NCI-H2081 (cell line): Measurements from ENCODE around the gene NTN1.
"Not testable (repeated sequence)": the region's sequence is repeated elsewhere in the genome, so short reads cannot be mapped to it uniquely, and the experiment has no call there.

ENCODE experiments used
- DNase-seq, 2 experiments: peaks; one replicate each; lab custom pipeline; 2025; lab: John Stamatoyannopoulos, UW

NTN1 gene

GRCh38 chr17:9123594-9124553 lies 102.6 kb downstream of the NTN1 start:
- DNase-seq: no peak

DNA sequence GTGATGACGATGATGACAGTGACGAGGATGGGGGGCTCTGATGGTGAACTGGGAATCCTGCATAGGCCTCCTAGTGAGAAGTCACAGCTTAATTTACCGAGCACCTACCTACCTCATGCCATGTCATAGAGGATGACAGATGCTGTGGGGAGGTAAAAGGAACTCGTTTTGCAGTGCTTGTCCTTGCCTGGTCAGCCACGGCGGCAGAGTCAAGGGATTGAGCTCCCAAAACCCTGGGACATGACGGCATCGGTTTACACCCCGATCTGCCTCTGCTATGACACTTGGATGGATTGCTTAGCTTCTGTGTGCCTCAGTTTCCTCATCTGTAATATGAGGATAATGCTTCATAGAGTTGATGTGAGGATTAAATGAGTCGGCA lies 103.2 kb downstream of the NTN1 start:
- no peak for DNase-seq

GRCh38 chr17:9125722-9126121 lies 104.4 kb downstream of the NTN1 start:
- no peak for DNase-seq

GRCh38 chr17:9127340-9127739 lies 106.0 kb downstream of the NTN1 start:
- DNase-seq: no peak

DNA sequence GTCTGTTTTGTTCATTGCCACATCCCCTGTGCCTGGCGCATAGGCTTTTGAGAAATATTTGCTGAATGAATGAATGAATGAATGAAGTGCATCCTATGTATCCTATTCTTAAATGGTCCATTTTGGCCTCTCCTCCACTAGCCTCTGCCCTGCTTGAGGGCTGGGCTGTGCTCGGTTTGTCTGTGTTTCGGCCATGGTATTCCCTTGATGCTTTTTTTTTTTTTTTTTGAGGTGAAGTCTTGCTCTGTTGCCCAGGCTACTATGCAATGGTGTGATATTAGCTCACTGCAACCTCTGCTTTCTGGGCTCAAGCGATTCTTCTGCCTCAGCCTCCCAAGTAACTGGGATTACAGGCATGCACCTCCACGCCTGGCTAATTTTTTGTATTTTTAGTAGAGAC lies 110.1 kb downstream of the NTN1 start:
- DNase-seq: no peak

GRCh38 chr17:9132291-9132690 lies 111.0 kb downstream of the NTN1 start:
- DNase-seq: no peak

- DNase-seq: no peak
Measured at GRCh38 chr17:9132944-9133610, 111.8 kb downstream of the NTN1 start.

GRCh38 chr17:9138161-9138717 lies 116.9 kb downstream of the NTN1 start:
- no peak for DNase-seq

- no peak for DNase-seq
Measured at GRCh38 chr17:9139695-9140094, 118.4 kb downstream of the NTN1 start.

GRCh38 chr17:9140550-9141424 lies 119.5 kb downstream of the NTN1 start:
- DNase-seq: no peak

DNA sequence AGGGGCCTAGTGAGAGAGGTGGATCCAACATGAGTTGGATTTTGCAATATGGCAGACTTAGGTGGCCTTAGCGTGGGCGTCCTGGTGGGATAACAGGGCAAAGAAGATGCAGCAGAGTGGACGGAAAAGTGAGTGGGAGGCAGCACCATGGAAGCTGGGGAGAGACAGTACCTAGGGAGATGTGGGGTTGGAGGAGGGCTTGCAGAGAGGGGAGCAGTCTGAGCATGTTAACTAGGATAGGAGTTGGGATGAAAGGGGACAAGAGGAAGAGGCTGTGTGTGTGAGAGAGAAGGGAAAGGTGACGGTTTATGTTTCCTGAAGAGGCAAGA lies 120.1 kb downstream of the NTN1 start:
- no peak for DNase-seq

GRCh38 chr17:9142772-9143494 lies 121.6 kb downstream of the NTN1 start:
- DNase-seq: no peak

GRCh38 chr17:9144502-9145249 lies 123.4 kb downstream of the NTN1 start:
- no peak for DNase-seq

DNA sequence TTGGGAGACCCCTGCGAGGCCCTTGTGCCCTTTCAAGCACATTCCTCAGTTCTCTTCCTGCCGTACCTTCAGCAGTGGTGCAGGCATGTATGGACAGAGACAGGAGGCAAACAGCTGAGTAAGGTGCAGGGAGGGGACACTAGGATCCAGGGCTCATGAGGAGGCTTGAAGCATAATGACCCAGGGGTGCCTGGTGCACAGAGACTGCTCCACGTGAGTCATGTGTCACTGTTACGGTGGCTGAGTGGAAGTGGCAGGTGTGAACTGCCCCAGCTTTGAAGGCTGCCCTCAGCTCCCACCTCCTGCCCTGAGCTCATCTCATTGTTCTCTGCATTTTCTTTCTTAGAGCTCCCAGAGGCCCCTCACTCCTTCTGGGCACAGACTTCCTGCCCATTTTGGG lies 124.8 kb downstream of the NTN1 start:
- DNase-seq: no peak

GRCh38 chr17:9148905-9149525 lies 127.7 kb downstream of the NTN1 start:
- DNase-seq: no peak

DNA sequence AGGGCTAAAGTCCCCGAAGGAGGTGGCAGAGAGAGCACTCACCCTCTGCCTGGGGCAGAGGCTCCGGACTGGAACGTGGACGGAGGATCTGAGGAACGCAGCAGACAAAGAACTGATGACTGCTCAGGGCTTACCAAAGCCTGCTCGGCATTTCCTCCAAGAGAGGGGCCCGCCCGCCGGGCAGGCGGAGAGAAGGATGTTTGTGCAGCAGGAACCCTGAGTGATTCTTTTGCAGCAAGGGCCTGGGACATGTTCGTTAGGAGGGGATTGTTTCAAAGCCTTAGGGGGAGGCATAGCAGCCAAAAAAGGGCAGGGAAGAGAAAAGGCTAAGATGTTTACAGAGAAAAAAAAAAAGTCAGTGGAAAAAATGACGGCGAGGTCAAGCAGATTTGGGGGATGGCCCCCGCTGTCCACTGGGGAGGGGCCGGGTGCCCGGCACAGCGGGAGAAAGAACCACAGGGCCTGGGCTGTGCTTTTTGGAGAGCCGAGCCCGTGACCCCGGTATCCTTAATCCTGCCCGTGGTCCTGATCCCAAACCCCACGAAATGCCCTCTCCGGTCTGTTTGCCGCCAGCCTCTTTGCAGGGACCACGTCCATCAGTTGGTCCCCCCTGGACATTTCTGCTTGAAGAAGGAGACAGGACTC lies 129.3 kb downstream of the NTN1 start:
- no peak for DNase-seq

GRCh38 chr17:9151091-9151490 lies 129.8 kb downstream of the NTN1 start:
- DNase-seq: no peak

DNA sequence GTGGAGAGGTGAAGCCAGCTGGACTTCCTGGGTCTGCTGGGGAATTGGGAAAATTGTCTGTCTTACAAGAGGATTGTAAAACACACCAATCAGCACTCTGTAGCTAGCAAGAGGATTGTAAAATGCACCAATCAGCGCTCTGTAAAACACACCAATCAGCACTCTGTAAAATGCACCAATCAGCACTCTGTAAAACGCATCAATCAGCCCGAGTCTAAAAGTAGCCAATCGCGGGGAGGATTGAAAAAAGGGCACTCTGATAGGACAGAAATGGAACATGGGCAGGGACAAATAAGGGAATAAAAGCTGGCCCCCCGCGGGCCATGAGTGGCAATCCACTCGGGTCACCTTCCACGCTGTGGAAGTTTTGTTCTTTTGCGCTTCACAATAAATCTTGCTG lies 130.4 kb downstream of the NTN1 start:
- DNase-seq: not testable (repeated sequence)

DNA sequence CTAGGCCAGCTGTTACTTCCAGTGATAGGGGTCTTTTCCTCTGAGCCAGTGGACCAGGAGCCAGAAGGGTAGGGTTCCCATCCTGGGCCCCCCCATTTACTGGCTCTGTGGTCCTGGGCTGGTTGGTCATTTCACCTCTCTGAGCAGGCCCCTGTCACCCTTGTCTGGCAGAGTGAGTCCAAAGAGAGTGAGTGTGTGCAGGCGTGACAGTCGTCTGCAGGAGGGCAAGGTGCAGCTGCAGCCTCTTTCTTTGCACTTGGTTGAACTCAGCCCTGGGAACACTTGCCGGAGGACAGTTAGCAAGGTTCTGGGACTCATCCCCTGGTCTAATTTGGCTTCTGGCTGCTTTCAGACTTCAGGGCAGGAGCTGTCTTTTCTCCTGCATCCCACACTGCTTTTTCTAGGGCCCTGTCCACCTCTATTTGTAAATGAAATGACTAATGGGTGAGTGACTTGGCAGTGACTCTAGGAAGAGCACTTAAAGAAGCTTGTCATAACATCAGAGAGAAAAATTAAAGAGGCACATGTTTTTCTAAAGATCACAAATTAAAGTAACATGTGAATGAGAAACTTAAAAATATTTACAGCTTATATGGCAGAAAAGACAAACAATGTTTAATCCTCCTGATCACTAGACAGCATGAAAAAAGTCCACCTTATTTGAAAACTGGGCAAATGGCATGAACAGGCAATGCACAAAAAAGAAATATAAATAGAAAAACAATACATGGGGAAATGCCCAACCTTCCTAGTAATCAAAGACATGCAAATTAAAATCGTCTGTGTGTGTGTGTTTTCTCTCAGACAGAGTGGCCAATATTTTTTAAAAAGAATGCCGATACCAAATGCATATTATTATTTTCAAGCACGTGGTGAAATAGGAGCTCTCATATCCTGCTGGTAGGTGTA lies 137.5 kb downstream of the NTN1 start:
- no peak for DNase-seq
